SK-N-MC (cell line): ENCODE results near the gene ACACA.

Experiments used
- EZH2 ChIP-seq: fragments of 200-600 bp; sonication (generic); IDR thresholded peaks from one replicate; pipeline ENCODE4 v1.6.1; 2017; ENCODE audit warnings: antibody characterized with exemption
- FOXP2 ChIP-seq: optimal IDR thresholded peaks from 2 replicates; pipeline ENCODE3; 2011; ENCODE audit warnings: mild to moderate bottlenecking, moderate library complexity; ENCODE audit not compliant: insufficient read depth; ENCODE audit errors: extremely low read length, control extremely low read depth
- POLR2AphosphoS5 ChIP-seq: IDR thresholded peaks from 2 replicates; pipeline ENCODE4 v1.6.1; 2012; ENCODE audit warnings: mild to moderate bottlenecking, low read depth, low read length, borderline replicate concordance

GRCh38 chr17:37180376-37180775 lies 226.3 kb downstream of the ACACA start:
- TF ChIP-seq EZH2 (no peak), POLR2AphosphoS5 (no peak), FOXP2 (no peak)
